RPMI8226 (cell line): Measurements from ENCODE around the gene VPS36.
"Not testable (repeated sequence)": the region's sequence is repeated elsewhere in the genome, so short reads cannot be mapped to it uniquely, and the experiment has no call there.

Source experiments
- DNase-seq: peaks from one replicate; pipeline ENCODE4 v3.0.0-alpha.2; 2015

Gene VPS36

DNA sequence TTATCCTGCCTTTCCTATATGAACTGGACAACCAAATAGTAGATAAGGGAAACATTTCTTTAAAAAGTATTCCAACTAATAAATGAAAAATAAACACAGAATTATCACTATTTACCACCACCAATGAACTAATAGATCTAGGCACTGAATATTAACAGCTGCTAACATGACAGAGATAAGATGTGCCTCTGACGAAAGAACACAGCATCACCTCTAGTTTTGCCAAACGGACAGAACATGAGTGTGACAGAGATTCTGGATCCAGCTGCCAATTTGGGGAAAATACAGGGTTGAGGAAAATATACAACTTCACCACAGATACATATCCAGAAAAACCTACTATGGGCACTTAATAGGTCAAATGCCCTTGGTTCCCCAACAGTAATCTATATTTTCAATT lies 18.0 kb downstream of the VPS36 start:
- DNase-seq: no peak

DNA sequence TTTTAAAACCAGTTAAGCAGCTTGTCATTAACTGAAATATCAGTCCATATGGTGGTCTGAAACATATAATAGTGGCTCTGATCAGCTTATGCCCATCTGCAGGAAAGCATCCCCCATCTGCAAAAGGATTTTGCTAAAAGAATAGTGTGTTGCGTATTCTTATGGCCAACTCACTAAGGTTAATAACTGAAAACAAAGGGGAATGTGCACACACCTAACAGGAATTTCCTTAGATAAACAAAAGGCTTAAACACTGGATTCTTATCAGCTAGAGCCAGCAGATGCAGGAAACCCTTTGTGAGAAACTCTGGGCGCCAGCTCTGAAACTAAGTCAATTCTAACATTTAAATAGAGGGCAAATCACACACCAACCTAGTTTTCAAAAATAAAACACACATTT lies 22.1 kb downstream of the VPS36 start:
- no peak for DNase-seq

DNA sequence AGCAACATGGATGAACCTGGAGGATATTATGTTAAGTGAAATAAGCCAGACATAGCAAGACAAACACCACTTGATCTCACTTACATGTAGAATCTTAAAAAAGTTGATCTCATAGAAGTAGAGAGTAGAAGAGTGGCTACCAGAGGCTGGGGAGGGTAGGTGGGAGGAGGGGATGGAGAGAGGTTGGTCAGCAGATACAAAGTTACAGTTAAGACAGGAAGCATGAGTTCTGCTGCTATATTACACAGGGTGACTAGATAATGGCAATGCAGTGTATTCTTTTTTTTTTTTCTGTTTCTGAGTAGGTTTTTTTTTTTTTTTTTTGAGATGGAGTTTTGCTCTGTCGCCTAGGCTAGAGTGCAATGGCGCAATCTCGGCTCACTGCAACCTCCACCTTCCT lies 29.2 kb downstream of the VPS36 start:
- no peak for DNase-seq

DNA sequence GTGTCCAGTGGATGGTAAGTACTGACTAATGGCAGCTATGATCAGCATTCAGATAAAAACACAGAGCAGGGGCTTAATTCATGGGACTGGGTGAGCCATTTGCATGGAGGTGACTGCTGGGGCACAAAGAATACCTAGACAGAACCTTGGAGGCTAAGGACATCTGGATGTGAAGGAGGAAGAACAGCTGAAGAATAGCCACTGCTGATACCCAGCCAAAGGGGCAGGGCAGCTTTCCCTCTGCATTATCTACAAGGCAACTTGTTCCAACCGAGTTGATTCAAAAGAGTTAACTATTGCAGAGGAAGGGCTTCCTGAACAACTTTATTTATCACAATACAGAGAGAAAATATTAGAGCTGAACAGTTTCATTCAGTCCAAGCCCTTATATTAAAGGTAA lies 31.4 kb downstream of the VPS36 start:
- DNase-seq: no peak

DNA sequence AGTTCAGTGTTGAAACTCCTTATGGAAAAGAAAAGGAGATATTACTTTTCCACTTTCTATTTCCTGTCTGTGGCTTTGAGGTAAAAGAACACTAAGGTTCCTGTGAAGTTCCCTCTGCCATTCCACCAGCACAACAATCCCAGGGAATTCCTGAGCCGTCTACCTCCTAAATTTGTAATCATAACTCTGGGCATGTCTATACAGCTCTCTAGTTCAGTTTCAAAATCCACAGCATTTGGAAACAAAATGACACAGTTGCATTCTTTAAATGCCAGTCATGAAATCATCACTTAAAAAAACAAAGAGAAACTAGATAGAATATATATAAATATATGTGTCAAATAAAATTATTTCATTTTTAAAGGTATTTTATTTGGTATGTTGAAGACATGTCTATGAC lies 35.5 kb downstream of the VPS36 start:
- no peak for DNase-seq

DNA sequence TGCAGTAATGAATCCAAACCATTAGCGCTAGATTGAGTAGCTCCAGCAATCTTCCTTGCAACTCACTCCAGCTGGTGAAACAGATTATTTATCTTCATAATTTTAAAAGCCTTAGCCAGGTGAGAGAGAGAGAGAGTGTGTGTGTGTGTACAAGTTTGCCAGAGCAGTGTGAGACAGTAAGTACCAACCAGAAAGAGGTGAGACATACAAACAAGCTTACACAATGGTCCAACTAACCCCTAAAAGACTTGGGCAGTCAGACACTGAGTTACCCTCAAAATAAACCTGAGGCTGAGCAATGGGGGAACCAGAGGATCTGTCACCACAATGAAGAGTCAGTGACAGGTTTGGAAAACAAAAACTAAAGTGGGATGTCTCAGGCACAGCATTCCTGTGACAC lies 36.4 kb downstream of the VPS36 start:
- no peak for DNase-seq

DNA sequence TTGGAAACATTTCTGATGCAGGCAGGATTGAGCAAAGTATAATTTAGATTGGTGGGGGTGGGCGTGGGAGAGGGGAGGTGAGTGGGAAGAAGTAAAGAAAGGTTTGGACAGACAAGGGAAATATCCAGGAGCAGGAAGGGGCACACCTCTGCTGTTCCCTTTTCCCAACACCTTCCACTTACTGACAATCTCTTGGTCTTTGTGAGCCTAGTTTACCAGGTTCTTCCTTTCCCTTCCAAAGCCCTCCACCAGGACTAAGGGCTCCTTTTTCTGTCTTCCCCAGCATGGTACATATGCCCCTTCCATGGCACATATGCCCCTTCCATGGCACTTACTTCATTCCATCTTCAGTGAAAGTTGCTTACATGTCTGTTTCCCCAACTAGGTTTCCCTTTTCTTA lies 38.3 kb downstream of the VPS36 start:
- no peak for DNase-seq

DNA sequence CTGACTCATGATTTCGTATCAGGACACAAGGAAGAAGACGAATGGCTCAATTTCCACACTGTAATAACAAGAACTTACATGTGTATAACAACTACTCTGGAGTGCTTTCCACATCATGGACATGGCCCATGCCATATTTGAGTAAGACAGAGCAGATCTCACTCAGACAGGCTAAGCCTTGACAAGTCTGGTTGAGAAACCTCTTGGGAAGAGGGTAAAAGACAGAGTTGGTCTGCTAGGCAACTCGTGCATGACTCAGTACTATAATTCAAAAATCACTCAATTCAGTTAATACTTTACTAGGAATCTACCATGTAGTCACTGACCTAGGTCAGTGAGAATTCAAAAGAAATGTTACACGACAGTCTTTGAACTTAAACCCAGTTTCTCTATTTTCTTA lies 38.8 kb downstream of the VPS36 start:
- DNase-seq: no peak

DNA sequence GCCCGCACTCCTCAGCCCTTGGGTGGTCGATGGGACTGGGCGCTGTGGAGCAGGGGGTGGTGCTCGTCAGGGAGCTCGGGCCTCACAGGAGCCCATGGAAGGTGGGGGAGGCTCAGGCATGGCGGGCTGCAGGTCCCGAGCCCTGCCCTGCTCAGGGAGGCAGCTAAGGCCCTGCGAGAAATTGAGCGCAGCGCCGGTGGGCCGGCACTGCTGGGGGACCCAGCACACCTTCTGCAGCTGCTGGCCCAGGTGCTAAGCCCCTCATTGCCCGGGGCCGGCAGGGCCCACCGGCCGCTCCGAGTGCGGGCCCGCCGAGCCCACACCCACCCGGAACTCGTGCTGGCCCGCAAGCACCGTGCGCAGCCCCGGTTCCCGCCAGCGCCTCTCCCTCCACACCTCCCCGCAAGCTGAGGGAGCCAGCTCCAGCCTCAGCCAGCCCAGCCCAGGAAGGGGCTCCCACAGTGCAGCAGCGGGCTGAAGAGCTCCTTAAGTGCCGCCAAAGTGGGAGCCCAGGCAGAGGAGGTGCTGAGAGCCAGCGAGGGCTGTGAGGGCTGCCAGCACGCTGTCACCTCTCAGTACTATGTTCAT lies 42.3 kb downstream of the VPS36 start:
- not testable (repeated sequence) for DNase-seq

DNA sequence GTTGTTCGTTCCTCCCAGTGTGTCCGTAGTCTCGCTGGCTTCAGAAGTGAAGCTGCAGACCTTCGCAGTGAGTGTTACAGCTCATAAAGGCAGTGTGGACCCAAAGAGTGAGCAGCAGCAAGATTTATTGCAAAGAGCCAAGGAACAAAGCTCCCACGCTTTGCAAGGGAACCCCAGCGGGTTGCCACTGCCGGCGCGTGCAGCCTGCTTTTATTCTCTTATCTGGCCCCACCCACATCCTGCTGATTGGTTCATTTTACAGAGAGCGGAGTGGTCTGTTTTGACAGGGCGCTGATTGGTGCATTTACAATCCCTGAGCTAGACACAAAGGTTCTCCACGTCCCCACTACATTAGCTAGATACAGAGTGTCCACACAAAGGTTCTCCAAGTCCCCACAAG lies 43.0 kb downstream of the VPS36 start:
- DNase-seq: not testable (repeated sequence)

DNA sequence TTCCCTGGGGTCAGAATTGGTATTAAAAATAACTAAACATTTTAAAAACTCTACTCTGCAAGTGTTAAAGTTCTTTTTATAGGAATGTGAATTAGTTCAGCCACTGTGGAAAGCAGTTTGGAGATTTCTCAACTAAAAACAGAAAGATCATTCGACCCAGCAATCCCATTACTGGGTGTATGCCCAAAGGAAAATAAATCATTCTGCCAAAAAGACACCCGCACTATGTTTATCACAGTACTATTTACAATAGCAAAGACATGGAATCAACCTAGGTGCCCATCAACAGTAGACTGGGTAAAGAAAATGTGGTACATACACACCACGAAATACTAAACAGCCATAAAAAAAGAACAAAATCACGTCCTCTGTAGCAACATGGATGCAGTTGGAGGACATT lies 43.8 kb downstream of the VPS36 start:
- no peak for DNase-seq

DNA sequence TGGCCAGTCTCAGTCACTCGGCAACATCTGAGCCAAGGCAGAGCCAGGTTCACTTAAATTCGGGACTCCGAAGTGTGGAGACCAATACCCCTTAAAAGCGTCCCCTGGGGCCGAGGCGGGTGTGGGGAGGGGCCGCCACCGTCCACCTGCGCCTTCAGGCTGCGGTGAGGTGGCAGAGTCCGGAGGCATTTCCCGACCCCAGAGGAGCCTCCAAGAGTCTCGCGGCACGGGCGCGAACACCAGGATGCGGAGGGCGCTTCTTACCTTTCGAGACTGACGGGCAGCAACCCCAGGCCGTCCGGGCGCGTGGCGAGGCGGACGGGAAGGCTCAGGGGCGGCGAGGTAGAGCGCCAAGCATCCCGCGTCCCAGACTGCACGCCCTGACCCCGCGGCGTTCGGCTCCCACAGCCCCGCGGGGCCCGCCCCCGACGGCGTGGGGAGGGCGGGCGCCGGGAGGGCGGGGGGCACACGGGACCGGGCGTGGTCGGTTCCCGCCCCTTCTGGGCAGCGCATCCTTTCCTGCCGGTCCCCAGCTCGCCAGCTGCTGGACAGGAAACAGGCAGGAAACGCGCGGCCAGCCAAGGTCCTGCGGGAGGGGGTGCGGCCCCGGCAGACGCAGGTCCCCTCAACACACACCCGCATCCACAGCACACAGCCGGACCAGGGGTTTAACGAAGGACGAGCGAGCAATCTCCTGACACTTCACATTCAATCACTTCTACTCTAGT lies 44.5 kb downstream of the VPS36 start, which contains the start of gene THSD1:
TSS of gene THSD1 (minus strand) at position 406 of the 728 bp plus-strand sequence. CDS start 3,572 bp downstream, outside the sequence.
- DNase-seq: peak; percentile 8

DNA sequence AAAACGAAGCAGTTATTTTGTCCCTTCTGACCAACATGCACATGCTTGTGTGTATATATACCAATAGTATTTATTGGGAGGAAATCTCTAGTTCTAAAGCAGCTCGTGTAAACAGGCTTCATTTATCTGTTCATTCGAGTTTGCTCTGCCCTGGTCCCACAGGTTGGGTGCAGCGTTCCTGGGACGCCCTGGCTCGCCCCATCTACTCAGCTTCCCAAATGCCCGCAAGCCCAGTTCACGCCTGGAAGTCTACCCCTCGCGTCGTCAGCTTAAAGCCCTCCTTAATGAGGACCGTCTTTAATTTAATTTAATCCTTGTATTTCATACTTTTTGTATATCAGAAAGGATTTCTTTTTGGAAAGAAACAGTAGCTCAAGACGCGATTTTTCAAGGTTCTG lies 45.1 kb downstream of the VPS36 start:
- DNase-seq: no peak

DNA sequence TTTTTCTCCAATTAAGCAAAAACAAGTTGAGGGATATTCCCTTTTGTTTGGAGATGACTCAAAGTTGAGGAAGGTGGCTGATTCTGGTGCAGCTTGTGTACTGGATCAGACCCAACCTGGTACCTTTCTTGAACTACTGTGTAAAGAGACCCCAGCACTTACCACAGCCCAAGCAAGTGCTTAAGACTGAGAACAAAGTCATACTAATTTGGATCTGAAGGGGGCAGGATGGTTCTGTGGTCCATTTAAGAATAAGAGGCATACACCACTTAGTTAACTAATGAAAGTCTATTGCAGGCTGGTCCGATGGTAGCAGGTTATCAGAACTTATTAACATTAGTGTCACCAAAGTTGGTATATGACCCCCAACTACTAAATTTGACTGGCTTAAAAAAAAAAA lies 50.7 kb downstream of the VPS36 start:
- no peak for DNase-seq

DNA sequence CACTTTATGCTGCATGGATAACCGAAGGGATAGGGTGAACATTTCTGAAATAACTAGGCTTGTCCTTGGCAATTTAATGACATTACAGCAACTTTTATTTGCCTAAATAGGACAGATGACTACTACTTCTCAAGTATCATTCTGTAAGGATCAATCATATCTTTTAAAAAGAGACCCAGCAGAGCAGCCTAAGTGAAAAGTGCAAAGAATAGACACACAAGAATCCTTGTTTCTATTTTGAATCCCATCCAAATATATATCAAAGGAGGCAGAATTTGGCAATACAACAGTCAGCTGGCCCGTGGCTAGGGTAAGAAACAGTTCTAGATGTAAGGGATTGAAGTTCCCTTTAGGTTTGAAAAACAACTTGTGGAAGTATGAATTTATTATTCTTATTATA lies 51.4 kb downstream of the VPS36 start:
- DNase-seq: no peak

DNA sequence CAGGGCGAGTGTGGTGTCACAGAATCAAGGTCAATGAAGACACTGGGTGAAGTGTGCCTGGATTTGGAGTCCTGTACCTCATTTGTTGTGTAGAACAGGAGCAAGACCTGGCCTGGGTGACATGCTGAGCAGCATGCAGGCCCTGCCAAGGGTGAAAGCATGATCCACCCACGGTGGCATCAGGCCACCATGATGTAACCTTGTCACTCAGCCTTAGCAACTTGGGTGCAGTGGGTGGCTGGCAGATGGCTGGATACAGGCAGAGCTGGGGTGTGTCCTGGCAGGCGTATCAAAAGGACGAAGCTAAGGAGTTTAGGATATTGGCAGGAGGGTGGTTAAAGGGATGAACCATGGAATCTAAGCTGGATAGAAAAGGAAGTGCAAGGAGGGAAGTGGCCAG lies 54.7 kb downstream of the VPS36 start:
- no peak for DNase-seq

DNA sequence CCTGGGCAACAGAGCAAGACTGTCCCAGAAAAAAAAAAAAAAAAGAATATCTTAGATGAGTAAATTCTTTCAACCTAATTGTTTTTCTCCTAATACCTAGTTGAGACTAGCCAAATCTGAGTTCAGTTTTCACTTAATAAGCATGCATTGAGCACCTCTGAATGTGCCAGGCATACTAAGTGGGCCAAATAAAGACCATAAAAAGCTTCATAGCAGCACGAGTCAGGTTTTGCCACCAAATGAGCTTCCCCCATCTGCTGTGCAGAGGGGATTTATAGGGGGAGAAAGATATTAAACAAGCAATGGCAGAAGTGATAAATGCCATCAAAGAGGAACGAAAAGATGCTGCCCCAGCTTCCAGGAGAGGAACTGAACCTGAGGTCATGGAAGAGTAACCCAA lies 55.8 kb downstream of the VPS36 start:
- no peak for DNase-seq

DNA sequence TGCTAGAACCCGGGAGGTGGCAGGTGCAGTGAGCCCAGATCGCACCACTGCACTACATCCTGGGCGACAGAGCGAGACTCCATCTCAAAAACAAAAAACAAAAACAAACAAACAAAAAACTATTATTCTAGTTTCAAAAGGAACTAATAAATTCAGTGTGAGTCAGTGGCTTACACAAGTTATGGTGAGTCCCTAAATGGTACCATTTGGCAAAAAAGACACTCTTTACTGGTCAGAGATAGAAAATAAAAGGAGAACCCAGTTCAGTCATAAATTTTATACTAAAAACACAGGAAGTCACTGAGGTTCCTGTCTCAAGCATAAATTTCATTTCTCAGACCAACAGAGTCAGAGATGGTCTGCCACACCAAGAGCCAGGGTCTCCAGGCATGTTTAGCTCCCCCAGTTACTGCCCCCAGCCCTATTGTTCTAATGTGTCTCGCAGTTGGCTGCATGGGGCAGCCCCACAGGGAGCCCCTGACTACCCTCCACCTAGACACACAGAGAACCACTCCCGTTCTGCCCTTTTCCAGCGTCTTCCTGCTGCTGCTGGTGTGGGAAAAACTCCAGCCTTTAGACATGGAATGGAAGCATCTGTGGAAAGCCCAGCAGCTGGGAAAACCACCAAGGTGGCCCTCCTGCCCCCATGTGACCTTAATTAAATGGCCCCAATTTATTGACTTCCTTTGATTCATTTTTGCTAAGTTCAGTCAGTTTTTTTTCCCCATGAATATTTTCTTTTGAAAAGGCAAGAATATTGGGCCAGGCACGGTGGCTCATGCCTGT lies 56.7 kb downstream of the VPS36 start:
- no peak for DNase-seq

DNA sequence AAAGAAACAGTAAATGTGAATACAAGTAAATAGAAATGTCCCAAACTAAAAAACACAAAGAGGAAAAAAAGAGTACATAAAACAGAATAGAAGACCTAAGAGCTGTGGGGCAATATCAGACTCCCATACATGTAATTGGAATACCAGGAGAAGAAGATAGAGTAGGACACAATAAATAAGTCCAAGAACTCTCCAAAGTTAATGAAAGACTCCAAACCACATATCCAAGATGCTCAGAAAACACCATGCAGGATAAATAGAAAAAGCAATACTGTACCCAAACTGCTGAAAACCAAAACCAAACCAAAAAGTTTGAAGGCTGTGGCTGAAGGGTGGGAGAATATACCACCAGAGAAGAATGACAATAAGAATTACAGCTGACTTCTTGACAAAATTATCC lies 62.7 kb downstream of the VPS36 start:
- DNase-seq: no peak

DNA sequence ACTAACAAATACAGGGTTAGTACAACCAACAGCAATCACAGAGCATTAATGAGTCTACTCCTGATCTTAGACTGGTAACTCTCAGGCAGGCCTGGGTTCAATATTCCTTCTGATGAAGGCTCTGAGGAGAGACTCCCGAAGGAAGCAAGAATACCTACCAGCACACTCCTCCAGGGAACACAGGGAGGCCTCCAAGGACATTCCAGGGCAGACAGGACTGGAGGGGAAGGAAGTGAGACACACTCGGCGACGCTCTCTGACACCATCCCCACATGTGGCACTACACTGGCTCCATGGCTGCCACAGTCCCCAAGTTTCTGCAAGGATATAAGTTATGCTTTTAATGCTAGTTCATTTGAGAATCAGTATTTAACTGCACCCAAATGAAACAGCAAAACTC lies 64.6 kb downstream of the VPS36 start:
- DNase-seq: no peak

DNA sequence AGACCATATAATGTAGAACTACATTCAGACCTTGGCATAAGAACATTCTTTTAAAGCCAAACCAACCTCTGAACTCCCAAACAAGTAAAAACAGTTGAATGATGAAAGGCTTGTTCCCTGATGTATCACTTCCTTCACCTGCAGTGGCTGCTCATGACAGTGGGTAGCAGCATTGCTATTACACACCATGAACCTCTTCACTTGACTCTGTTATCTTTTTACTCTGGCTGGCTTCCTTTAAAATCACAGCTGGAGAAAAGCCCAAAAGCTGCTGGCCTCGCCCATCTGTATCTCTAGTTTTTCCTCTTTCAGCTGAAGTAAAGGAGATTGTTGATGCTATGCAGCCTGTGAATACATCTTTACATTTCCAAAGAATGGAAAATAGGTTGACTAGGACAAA lies 67.1 kb downstream of the VPS36 start:
- no peak for DNase-seq

DNA sequence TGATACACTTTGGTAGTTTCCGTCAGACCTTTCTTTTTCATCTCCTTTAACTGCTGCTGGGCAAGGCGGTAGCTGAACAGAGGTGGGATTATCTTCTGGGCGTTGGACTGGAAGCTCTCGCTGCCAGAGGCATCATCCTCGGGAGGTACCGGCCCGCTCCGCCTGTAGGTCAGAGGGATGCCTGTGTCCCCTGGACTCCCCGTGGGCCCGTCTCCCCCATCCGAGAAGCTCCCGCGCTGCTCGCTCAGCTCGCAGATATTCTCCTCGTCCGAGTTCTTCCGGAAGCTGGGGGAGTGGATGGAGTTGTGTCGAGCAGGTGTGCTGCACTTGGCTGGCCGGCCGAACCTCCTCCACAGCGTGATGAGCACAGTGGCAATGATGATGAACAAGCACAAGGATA lies 72.1 kb downstream of the VPS36 start:
- DNase-seq: no peak

DNA sequence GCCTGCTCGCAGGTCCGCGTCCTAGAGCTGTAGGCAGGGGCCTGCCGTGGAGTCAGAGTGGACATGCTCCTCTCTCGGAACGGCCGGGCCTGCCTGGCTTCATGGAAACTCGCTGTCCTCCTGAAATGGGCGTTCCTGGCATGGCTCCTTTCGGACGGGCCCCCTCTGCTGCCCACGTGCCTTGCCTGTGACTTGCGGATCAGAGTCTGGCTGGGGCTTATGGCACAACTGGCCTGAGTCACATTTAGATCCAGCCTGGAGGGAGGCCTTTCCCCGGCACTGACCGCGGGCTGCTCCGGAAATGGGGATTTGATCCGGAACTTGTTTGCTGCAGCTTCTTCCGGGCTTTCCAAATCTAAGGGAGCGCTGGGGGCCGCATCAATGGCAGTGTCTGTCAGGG lies 72.5 kb downstream of the VPS36 start:
- DNase-seq: no peak

DNA sequence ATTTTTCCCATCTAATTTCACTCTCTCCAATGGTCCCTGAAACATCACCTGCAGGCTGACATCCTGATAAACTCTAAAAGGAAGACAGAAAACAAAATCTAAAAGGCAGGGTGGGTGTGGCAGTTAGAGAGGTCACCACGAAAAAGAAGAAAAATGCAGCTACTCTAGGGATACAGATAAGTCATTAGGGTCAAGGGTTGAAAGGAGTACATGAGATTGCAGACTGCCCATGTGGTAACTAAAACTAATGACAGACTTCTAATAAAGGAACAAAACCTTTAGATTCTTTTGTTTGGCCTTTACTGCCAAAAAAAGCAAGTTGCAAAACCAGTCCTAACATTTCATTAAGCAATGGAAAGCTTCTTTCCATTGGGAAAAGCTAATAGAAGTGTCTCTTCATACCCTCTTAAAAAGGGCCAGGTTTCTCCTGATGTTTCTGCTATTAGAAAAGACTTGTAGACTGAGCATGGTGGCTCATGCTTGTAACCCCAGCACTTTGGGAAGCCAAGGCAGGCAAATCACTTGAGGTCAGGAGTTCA lies 75.5 kb downstream of the VPS36 start:
- DNase-seq: no peak
